Heart left ventricle (tissue), 16 donors: ENCODE results near the gene MFGE8. TPM values are rescaled to one million over a fixed set of nuclear protein-coding genes. Genes with fewer than 3 reads are reported as not detected.

Experiments
- ATAC-seq, 4 donors: fragments of 200-7000 bp; cut with Tn5 transposase; one replicate each; pipeline ENCODE4 v1.9.1; 2020 to 2022; ENCODE audit warnings: moderate library complexity in 4 of 4, mild to moderate bottlenecking in 3 of 4, moderate number of reproducible peaks in 1 of 4
- DNase-seq, 5 donors: peaks; one replicate each; pipeline ENCODE4 v3.0.0-alpha.2; 2020
- H3K27ac ChIP-seq, 12 donors: fragments of 200-600 bp; sonication (generic) in 4 of 12; one replicate each; pipeline versions ENCODE4 v1.5.0 to v1.8.0; 2016 to 2022; ENCODE audit warnings: mild to moderate bottlenecking in 2 of 12
- H3K27me3 ChIP-seq, 9 donors: fragments of 200-600 bp; sonication (generic) in 2 of 9; one replicate each; pipeline versions ENCODE4 v1.5.1 to v1.8.0; 2016 to 2022; ENCODE audit warnings: mild to moderate bottlenecking in 3 of 9
- H3K36me3 ChIP-seq, 9 donors: fragments of 200-600 bp; sonication (generic) in 2 of 9; one replicate each; pipeline versions ENCODE4 v1.5.0 to v1.8.0; 2018 to 2022; ENCODE audit warnings: mild to moderate bottlenecking in 2 of 9
- H3K4me1 ChIP-seq, 12 donors: fragments of 200-600 bp; sonication (generic) in 4 of 12; one replicate each; pipeline versions ENCODE4 v1.5.0 to v1.8.0; 2016 to 2022; ENCODE audit warnings: mild to moderate bottlenecking in 3 of 12
- H3K4me3 ChIP-seq, 12 donors: fragments of 200-600 bp; sonication (generic) in 4 of 12; one replicate each; pipeline versions ENCODE4 v1.5.0 to v1.8.0; 2017 to 2022; ENCODE audit warnings: mild to moderate bottlenecking in 9 of 12, moderate library complexity in 4 of 12
- H3K9me3 ChIP-seq, 12 donors: fragments of 200-600 bp; sonication (generic) in 4 of 12; one replicate each; pipeline versions ENCODE4 v1.5.0 to v1.8.0; 2016 to 2022; ENCODE audit warnings: mild to moderate bottlenecking in 1 of 12
- CTCF ChIP-seq, 12 donors: fragments of 200-600 bp; sonication (generic) in 4 of 12; IDR thresholded peaks; one replicate each; pipeline versions ENCODE4 v1.5.0 to v1.8.0; 2018 to 2022; ENCODE audit warnings: antibody characterized with exemption in 12 of 12, mild to moderate bottlenecking in 5 of 12
- POLR2A ChIP-seq, 2 donors: fragments of 450-650 bp; IDR thresholded peaks; one replicate each; pipeline ENCODE4 v1.6.1; 2017; ENCODE audit warnings: antibody characterized with exemption in 2 of 2, mild to moderate bottlenecking in 2 of 2, moderate library complexity in 2 of 2
- WGBS, 4 donors: extraction: QIAGEN DNeasy Blood & Tissue Kit in 2 of 4; methylation state at CpG; one replicate each; pipeline versions ENCODE4 v1.1.5 to v1.1.7; 2013 to 2018; 5-methylcytosine and 5-hydroxymethylcytosine counted together
- intact Hi-C, 10 donors: fragments of 100-400 bp; cut with DNase I; formaldehyde crosslinking; loops; one replicate each; pipeline versions ENCODE4 v1.11.1 to v1.14.2; 2022
- polyA plus RNA-seq, 2 donors: library from polyadenylated mRNA; stranded (reverse); fragments of 200-250 nt; gene quantifications; one replicate each; pipeline ENCODE4 v1.2.3, GENCODE V29; 2013
- total RNA-seq, 9 donors: library from RNA; depleted of rRNA in 2 of 9; stranded (reverse); fragments of >200 nt in 2 of 9; fragmentation: NEBNext Ultra II Directional in 3 of 9; extraction: Animal tissue kit (Norgen Biotek cat#: 25700) in 3 of 9; gene quantifications; one replicate each; pipeline versions ENCODE4 v1.1.0 to v1.2.4, GENCODE V29; 2016 to 2023
- donor health status: ischemic (EF 13 %, LVEDD 7.1; RV severe dilation, severe dysfunction).
- donor health status: healthy with polysubstance abuse.
- donor health status: DM: no; HTN: yes; CAD: no.
- donor health status: DM: no; HTN: no; CAD: no.
- donor health status: ischemic (EF 25% LVEDD 6.9; RV normal size, moderate dysfunction).
- donor health status: ischemic (EF 25% LVEDD 5.7; RV mildly dilated, moderate dysfunction).
- donor health status: healthy.
- donor health status: DM: yes; HTN: yes; CAD: no.
- donor health status: ischemic (EF 35%, LVEDD 5.7; RV mildly dilated, moderate dysfunction).
- donor health status: nonischemic (EF 11% LVEDD 7.7; RV severe dilation, severe dysfunction).
- donor health status: DM: yes; HTN: yes; CAD: no.
- donor health status: PGD.
- donor health status: ischemic (EF 29% LVEDD 5.4; RV normal size, mild dysfunction).
- donor health status: nonischemic (EF 23%, LVEDD 6.1; RV moderate dilation, normal function).

The MFGE8 gene
- total and polyA plus RNA-seq, 11 donors, result 352 to 732 (median 556) TPM

- Histone ChIP-seq H3K27me3 (peaks cover 0 to 26% (median 2%) of the 10 kb centered on the region in 9 donors), H3K4me1 (no peaks in the 10 kb centered on the region), H3K27ac (no peak overlapping the region), H3K9me3 (no peaks in the 10 kb centered on the region), H3K4me3 (no peak overlapping the region), H3K36me3 (no peaks in the 10 kb centered on the region)
- ATAC-seq (no peak), DNase-seq (no peak)
- TF ChIP-seq CTCF (IDR thresholded peaks at IDR 0.05) (no peak), POLR2A (IDR thresholded peaks at IDR 0.05) (no peak)
- intact Hi-C loops, result no loop called here
- 66 to 85% (median 80%) methylated on average over 10 to 22 of the region's 22 CpGs for whole genome bisulfite sequencing, 4 donors
Measured at GRCh38 chr15:88849376-88850072, 63.7 kb downstream of the MFGE8 start.

Other genes with a start within 250 kb of the MFGE8 start
- gene ACAN, start 109.9 kb downstream of the MFGE8 start, total RNA-seq, result 1 to 10 TPM in 1 of 9 donors, under 1 TPM in 7, not detected in 1; 0.02 to 1.2 (median 0.17) TPM
- gene ACAN, start 109.9 kb downstream of the MFGE8 start, polyA plus RNA-seq, result under 1 TPM; 0.08 to 0.30 TPM
- 10 to 100 TPM in 1 of 9 donors, 1 to 10 TPM in 8; 1.2 to 32.9 (median 3.3) TPM for gene HAPLN3, start 17.8 kb downstream of the MFGE8 start, total RNA-seq
- gene HAPLN3, start 17.8 kb downstream of the MFGE8 start, polyA plus RNA-seq, result 1 to 10 TPM; 1.5 to 6.8 TPM
- 100 to 1,000 TPM in 6 of 9 donors, 10 to 100 TPM in 3; 53.4 to 243 (median 128) TPM for gene ABHD2, start 175.1 kb upstream of the MFGE8 start, total RNA-seq
- 100 to 1,000 TPM in 1 of 2 donors, 1 to 10 TPM in 1; 8.6 to 112 TPM for gene ABHD2, start 175.1 kb upstream of the MFGE8 start, polyA plus RNA-seq